SU-DHL-6 (cell line): ENCODE results near the gene RHOJ.

Experiments
- EZH2phosphoT487 ChIP-seq: fragments of 200-600 bp; sonication (generic), shearing (Covaris generic); conservative IDR thresholded peaks from 2 replicates; pipeline ENCODE4 v1.6.1; 2018; ENCODE audit warnings: mild to moderate bottlenecking, antibody characterized with exemption, low read length, moderate library complexity, mixed read lengths
- TF ChIP-seq, protein P1 (sequence below): fragments of 200-600 bp; sonication (generic); IDR thresholded peaks from one replicate; pipeline ENCODE4 v1.5.1; 2017; ENCODE audit warnings: antibody characterized with exemption, mild to moderate bottlenecking, low read length, moderate library complexity; ENCODE audit not compliant: insufficient read depth, poor library complexity, severe bottlenecking

DNA sequence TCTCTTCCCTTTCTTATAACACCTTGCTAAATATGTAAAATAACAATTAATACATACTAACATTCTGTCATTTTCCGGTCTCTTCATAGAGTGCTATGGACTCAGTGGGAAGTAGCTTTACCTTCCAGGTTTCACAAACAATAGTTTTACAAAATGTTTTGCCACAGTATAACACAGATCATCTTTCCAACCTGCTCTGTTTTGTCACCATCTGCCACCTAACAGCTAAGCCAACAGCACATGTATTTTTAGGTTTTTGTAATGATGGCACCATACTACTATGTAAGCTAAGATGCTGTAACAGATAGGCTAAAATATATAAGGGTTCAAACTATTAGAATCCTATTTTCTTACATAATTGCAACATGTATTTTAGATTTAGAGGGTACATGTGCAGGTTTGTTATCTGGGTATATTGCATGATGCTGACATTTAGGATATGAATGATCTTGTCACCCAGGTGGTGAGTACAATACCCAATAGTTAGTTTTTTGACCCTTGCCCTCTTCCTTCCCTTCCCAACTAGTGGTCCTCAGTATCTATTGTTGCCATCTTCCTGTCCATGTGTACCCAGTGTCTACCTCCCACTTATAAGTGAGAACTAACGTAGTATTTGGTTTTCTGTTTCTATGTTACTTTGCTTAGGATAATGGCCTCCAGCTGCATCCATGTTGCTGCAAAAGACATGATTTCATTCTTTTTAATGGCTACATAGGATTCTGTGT lies 8.7 kb downstream of the RHOJ start:
- TF ChIP-seq, protein P1, sequence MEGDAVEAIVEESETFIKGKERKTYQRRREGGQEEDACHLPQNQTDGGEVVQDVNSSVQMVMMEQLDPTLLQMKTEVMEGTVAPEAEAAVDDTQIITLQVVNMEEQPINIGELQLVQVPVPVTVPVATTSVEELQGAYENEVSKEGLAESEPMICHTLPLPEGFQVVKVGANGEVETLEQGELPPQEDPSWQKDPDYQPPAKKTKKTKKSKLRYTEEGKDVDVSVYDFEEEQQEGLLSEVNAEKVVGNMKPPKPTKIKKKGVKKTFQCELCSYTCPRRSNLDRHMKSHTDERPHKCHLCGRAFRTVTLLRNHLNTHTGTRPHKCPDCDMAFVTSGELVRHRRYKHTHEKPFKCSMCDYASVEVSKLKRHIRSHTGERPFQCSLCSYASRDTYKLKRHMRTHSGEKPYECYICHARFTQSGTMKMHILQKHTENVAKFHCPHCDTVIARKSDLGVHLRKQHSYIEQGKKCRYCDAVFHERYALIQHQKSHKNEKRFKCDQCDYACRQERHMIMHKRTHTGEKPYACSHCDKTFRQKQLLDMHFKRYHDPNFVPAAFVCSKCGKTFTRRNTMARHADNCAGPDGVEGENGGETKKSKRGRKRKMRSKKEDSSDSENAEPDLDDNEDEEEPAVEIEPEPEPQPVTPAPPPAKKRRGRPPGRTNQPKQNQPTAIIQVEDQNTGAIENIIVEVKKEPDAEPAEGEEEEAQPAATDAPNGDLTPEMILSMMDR = no peak
- no peak for TF ChIP-seq EZH2phosphoT487
